Fibroblast of skin of abdomen (primary cell): ENCODE data around the gene MKNK1.
A peak's percentile ranks its signal among the peaks of the same experiment; 100 is the strongest.

Experiments
- DNase-seq: peaks from one replicate; pipeline ENCODE4 v3.0.0-alpha.2; 2013

MKNK1 gene

DNA sequence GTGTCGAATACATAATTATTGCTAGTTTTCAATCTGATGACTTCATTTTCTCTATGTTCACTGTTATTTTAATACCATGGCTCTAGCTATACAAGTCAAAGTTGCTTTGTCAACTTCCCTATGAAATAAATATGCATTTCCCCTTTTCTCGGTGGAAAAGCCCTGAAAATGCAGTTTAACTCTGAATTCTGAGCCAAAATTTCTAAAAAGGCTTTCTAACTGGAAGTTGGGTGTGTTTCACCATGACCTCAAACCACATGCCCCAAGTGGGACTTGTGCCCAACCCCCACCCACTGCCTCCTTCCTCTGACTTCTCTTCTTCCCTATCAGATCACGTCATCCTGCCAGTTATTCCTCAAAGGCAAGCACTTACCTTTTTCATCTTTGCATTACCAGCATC lies 8.9 kb downstream of the MKNK1 start:
- no peak for DNase-seq

DNA sequence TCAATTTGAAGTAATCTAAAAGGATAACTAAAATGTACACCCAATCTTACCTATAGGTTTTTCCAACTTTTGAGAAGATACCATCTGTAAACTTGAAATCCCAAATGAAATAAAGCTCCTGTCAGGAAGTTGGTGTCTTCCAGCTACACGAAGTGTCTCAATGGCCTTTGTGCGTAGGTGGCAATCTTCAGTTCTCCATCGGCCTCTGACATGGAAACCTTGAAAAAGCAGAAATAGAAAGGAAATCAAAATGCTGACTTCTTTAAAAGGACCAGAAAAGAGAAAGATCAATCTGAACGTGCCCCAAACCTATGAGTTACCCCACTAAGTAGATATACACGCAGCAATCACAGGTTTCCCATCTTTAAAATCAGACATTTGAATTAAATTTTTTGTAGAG lies 10.0 kb downstream of the MKNK1 start:
- no peak for DNase-seq

DNA sequence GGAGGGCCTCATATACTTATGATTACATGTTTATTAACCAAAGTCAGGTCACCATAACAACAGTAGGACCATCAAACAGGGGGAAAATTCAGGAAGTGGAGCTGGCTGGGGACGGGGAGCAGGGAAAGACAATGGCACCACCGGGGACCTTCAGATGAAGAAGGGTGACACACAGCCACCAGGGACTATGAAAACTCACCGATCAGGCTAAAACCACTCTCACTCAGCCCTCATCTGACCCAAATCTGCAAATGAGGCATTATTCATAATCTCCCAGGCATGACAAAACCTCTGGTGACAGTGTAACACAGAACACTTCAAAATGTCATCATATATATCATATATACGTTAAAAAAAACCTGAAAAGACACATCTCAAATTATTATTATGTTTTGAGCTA lies 11.2 kb downstream of the MKNK1 start:
- DNase-seq = no peak

GRCh38 chr1:46589529-46589928 lies 14.5 kb downstream of the MKNK1 start:
- no peak for DNase-seq

DNA sequence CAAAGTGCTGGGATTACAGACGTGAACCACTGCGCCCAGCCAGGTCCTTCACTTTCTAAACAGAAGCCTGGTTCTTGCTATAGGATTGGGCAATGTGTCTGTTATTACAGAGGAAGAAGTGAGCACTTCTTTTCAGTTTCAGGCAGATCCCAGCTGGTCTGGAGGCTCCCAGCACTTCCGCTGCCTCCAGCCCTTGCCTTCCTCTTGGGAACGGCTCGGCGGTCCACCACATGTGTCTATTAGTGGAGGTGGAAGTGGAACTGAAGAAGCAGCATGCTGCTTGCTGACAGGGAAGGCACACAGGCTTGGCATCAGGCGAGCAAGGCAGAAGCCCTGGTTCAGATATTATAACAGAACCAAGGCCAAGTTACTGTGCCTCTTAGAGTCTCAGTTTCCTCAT lies 17.0 kb downstream of the MKNK1 start:
- no peak for DNase-seq

- DNase-seq = no peak
Observed at GRCh38 chr1:46585312-46585938, 18.6 kb downstream of the MKNK1 start.

DNA sequence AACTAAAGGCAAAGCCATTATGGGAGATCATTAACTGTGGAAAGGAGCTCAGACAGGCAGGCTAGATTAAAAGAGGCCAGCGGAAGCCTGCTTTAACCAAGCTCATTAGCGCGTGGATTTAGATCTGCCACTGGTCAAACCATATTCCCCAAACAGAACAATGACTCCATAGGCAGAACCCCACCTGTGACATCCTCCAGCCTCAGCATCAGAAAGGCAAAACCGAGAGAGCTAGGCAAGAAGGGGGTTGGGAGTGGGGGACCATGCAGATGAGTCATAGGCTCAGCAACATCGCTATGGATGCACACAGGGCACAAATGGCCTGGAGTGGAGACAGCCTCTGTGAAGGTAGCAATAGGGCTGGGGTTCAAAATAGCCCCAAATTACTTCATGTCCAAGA lies 20.6 kb downstream of the MKNK1 start:
- DNase-seq = no peak

- DNase-seq = no peak
Observed at GRCh38 chr1:46582972-46583371, 21.1 kb downstream of the MKNK1 start.

DNA sequence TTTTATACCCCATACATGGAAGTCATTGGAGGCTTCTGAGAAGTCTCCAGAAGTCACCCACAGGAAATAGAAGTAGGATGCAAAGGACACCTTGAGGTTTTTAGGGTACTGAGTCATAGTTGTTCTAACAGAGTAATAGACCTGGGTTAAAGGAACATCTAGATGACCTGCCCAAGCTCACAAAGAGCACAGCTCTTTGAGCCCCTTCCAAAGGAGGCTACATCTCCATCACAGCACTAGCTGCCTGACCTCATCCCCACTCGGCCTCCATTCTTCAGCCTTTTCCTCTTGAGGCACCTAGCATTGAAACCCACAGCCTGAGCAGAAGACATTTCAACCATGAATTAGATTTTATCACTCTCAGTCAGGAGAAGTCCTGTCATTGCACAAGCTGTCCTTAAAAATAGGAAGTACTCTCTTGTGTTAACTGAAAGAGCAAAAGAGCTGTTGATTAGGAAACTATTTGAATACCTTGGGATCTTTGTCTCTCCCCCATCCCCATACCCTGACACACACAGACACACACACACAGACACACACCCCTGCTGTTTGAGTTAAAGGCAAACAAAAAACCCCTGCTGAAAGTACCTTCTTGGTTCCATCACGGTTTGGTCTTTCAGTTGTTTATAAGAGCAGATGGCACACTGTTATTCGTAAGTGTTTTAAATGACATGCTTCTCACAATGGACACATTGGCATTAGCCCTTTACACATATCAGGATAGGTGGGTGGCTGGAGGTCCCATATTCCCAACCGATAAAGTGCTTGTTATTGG lies 22.2 kb downstream of the MKNK1 start:
- no peak for DNase-seq

- DNase-seq = no peak
Observed at GRCh38 chr1:46580140-46580903, 23.7 kb downstream of the MKNK1 start.

GRCh38 chr1:46577671-46578070 lies 26.4 kb downstream of the MKNK1 start:
- no peak for DNase-seq

- no peak for DNase-seq
Observed at GRCh38 chr1:46576596-46576995, 27.5 kb downstream of the MKNK1 start.

DNA sequence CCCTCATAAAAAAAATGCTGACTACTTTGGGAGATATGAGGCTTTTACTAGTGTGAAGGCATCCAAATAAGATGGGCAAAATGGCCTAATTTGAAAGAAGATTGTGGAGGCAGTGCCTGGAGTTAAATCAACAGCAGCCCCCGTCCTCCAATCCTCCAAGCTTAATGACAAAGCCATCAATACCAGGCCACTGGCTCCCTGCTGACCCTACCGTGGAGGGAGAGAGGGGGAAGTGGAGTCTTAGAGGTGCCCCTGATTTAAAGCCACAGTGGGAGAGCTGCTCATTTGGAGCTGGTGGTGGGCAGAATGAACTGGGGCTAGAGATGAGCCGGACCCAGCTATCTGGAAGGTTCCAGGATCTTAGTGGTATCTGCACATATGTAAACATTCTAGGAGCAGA lies 28.3 kb downstream of the MKNK1 start:
- DNase-seq = no peak

DNA sequence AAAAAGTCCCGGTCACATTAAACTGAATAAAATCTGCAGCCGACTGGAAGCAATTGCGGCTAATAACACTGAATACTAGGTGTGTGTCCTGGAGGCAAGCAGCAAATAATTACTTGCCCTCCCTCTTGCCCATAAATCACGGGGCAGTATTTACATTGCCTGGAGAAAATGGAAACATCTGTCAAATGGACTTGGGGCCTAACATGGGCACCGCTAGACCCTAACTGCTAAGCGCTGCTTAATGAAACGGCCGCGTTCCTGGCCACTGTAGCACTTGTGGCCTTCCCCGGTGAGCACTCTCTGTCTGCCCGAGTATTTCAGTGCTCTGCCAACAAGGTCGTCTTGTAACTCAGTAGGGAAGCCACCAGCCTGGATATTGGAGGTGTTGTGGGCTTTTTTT lies 28.8 kb downstream of the MKNK1 start:
- DNase-seq = no peak

DNA sequence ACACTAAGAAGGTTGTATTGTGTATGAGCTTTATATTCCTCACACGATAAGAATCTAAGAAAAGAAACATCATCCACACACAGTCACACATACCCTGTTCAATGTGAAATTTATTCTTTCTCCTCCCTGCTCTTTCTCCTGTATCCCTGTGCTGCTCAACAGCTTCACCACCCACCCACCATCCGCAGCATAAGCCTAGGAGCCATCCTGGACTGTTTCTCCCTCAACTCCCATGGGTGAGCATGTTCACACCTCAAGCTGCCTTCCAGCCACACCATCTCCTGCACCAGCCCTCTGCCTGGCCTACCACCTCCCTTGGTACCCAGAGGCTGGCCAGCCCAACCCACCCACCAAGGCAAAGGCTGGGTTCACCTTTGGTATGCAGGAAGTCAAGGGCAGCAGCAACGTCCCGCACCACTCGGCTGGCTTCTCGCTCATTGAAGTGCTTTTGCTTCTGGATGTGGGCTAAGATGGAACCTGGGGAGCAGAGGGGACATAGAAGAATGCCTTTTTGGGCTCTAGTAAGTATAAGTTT lies 32.3 kb downstream of the MKNK1 start:
- no peak for DNase-seq

DNA sequence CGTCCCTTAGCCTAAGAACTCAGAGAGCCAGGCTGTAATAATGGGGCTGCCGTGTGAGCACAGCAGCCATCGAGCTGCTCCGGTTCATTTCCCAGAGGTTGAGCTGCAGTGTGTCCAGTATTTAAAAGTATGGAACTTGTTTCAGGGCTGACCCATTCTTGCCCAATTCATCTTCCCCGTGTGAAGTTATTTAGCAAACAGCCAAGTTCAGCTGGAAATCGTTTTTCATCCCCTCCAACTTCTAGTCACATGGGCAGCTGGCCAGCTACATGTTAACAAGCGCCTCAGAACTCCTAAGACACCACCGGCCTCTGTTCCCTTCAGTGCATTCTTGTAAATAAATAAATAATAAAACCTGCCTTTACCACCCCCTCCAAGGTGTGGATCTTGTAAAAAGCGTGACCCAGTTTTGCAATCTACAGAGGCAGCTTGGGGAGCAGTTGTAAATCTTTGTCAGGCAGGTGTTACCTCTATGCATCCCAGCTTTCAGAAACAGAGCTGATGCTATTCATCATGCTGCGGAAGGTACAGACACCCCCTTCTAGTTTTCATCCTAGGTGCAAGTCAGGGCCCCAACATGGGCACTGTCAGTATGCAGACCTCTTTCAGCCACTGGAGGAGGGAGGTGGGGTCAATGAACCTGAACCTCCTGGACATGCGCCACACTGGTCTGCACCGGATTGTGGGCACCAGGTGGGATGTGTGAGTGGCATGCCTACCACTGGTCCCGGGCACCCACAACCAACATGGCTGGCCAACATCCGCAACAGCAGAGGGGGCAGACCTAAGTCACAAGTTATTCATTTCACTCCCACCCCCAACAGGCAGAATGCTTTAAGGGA lies 34.0 kb downstream of the MKNK1 start:
- DNase-seq = peak; percentile 52

GRCh38 chr1:46569116-46569515 lies 35.0 kb downstream of the MKNK1 start:
- no peak for DNase-seq

DNA sequence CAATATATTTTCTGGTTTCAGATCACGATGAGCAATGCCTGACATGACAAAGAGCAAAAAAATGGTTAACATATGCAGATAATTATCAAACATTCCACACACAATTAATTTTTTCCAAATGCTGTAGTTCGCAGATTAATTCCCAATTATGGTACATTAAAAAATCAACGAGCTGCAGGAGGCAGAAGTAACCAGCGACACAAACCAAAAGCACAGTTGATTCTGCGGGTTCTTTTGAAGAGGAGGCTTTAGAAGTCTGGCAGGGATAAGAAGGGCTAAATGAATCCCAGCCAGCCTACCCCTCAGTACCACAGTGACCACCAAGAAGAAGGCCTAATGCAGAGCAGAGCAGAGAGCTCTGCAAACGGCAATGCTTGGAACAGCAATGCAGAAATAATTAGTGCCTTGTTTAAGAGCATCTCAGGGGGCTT lies 35.6 kb downstream of the MKNK1 start:
- DNase-seq = peak; percentile 67

GRCh38 chr1:46563341-46563740 lies 40.7 kb downstream of the MKNK1 start:
- no peak for DNase-seq

GRCh38 chr1:46562498-46562897 lies 41.6 kb downstream of the MKNK1 start:
- DNase-seq = no peak

- DNase-seq = no peak
Observed at GRCh38 chr1:46558966-46559365, 45.1 kb downstream of the MKNK1 start.
